Measurements from ENCODE around the gene MAN2B2.

DNA sequence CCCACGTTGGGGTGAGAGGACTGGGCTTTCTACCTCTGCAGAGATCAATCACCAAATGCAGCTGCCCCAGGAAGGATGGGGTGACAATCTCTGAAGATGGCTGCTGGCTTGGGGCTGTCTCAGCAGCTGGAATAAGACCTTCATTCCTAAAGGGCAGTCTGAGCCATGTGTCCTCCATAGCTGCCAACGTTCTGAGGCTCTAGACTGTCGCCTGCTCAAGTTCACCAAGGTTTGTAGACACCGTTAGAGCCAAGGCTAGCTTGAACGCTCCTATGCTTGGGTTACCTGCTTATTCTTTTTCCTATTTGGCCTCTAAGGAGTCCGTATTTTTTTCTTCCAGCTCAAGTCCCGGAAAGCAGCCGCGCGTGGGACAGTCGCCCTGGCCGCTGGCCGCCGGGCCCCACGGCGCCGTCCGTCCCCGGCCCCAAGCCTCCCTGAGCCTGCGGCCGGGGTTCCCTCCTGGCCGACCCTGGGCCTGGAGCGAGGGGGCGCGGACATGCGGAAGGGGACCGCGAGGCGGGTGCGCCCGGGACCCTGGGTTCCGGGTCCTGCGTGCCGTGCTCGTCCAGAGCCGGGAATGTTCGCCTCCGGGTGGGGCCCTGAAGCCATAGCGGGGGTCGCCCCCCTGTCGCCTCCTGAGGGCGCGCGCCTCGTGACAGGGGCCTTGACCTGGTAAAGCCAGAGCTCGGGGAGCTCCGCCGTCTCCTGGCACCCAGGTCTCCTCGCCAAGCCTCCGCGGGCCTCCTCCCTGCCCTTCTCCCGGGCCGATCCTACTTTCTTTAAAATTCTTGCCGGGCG, 88.8 kb downstream of the MAN2B2 start:
- TF ChIP-seq, protein P1, sequence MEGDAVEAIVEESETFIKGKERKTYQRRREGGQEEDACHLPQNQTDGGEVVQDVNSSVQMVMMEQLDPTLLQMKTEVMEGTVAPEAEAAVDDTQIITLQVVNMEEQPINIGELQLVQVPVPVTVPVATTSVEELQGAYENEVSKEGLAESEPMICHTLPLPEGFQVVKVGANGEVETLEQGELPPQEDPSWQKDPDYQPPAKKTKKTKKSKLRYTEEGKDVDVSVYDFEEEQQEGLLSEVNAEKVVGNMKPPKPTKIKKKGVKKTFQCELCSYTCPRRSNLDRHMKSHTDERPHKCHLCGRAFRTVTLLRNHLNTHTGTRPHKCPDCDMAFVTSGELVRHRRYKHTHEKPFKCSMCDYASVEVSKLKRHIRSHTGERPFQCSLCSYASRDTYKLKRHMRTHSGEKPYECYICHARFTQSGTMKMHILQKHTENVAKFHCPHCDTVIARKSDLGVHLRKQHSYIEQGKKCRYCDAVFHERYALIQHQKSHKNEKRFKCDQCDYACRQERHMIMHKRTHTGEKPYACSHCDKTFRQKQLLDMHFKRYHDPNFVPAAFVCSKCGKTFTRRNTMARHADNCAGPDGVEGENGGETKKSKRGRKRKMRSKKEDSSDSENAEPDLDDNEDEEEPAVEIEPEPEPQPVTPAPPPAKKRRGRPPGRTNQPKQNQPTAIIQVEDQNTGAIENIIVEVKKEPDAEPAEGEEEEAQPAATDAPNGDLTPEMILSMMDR (IDR thresholded peaks at IDR 0.05), result no peak
- no peak for TF ChIP-seq POLR2A (IDR thresholded peaks at IDR 0.05)
- TF ChIP-seq POLR2AphosphoS5 (IDR thresholded peaks at IDR 0.05), result no peak

All from sigmoid colon (tissue), 4 donors.